GM23338 (cell line): Measurements from ENCODE around the gene PHACTR1. TPM values are rescaled to one million over a fixed set of nuclear protein-coding genes. Genes with fewer than 3 reads are reported as not detected.

Experiments
- ATAC-seq: fragments of 200-7000 bp; cut with Tn5 transposase; 3 replicates; pipeline ENCODE4 v1.9.1; 2020
- DNase-seq: peaks from one replicate; pipeline ENCODE4 v3.0.0-alpha.2; 2015; ENCODE audit warnings: low spot score
- H2AFZ ChIP-seq: fragments of 200-600 bp; sonication (generic); 2 replicates; pipeline ENCODE4 v1.8.0; 2016; ENCODE audit warnings: antibody characterized with exemption, mild to moderate bottlenecking, moderate library complexity
- H3F3A ChIP-seq: fragments of 200-600 bp; sonication (generic); replicated peaks from 2 replicates; pipeline ENCODE4 v1.8.0; 2017; ENCODE audit warnings: antibody characterized with exemption, mixed run types, low read depth
- H3K27ac ChIP-seq: fragments of 200-600 bp; sonication (generic); 2 replicates; pipeline ENCODE4 v1.6.1; 2016; ENCODE audit warnings: low read depth
- H3K27me3 ChIP-seq: fragments of 200-600 bp; sonication (generic); 2 replicates; pipeline ENCODE4 v1.8.0; 2016; ENCODE audit warnings: mild to moderate bottlenecking, mixed run types, moderate library complexity; ENCODE audit not compliant: insufficient read depth
- H3K36me3 ChIP-seq: fragments of 200-600 bp; sonication (generic); 2 replicates; pipeline ENCODE4 v1.8.0; 2016; ENCODE audit warnings: mild to moderate bottlenecking; ENCODE audit not compliant: insufficient read depth
- H3K4me1 ChIP-seq: fragments of 200-600 bp; sonication (generic); 2 replicates; pipeline ENCODE4 v1.8.0; 2016; ENCODE audit warnings: mild to moderate bottlenecking, moderate library complexity; ENCODE audit not compliant: insufficient read depth
- H3K4me2 ChIP-seq: fragments of 200-600 bp; sonication (generic); 2 replicates; pipeline ENCODE4 v1.7.1; 2017; ENCODE audit warnings: mixed run types
- H3K4me3 ChIP-seq: fragments of 200-600 bp; sonication (generic); 2 replicates; pipeline ENCODE4 v1.6.1; 2016; ENCODE audit warnings: mixed run types
- H3K79me2 ChIP-seq: fragments of 200-600 bp; sonication (generic); replicated peaks from 2 replicates; pipeline ENCODE4 v1.8.0; 2017; ENCODE audit warnings: mild to moderate bottlenecking; ENCODE audit not compliant: insufficient read depth
- H3K9me2 ChIP-seq: fragments of 200-600 bp; sonication (generic); 2 replicates; pipeline ENCODE4 v1.8.0; 2017; ENCODE audit not compliant: insufficient read depth
- H4K20me1 ChIP-seq: fragments of 200-600 bp; sonication (generic); replicated peaks from 2 replicates; pipeline ENCODE4 v1.8.0; 2017; ENCODE audit warnings: mild to moderate bottlenecking; ENCODE audit not compliant: insufficient read depth
- H3K27ac Mint-ChIP-seq: 2 replicates; pipeline ENCODE4 v1.8.0; 2020; ENCODE audit warnings: inconsistent platforms, mild to moderate bottlenecking, moderate library complexity, mixed read lengths
- H3K27me3 Mint-ChIP-seq: 3 replicates; pipeline ENCODE4 v1.8.0; 2022; ENCODE audit warnings: low read depth, mild to moderate bottlenecking, moderate library complexity, mixed read lengths, inconsistent platforms; ENCODE audit not compliant: insufficient read depth, poor library complexity
- H3K36me3 Mint-ChIP-seq: 3 replicates; pipeline ENCODE4 v1.8.0; 2021; ENCODE audit warnings: low read depth, mild to moderate bottlenecking, inconsistent platforms, moderate library complexity, mixed read lengths
- H3K4me1 Mint-ChIP-seq: 3 replicates; pipeline ENCODE4 v1.8.0; 2020; ENCODE audit warnings: mild to moderate bottlenecking, inconsistent platforms, mixed read lengths
- H3K4me3 Mint-ChIP-seq: 3 replicates; pipeline ENCODE4 v1.8.0; 2021; ENCODE audit warnings: moderate library complexity, mild to moderate bottlenecking, inconsistent platforms, mixed read lengths
- H3K9me3 Mint-ChIP-seq: 3 replicates; pipeline ENCODE4 v1.8.0; 2020; ENCODE audit warnings: moderate library complexity, mild to moderate bottlenecking, inconsistent platforms, mixed read lengths
- CREB1 ChIP-seq: fragments of 250-450 bp; sonication (Bioruptor Pico); IDR thresholded peaks from 2 replicates; pipeline ENCODE4 v1.5.0; 2020; ENCODE audit warnings: low read depth, mild to moderate bottlenecking, moderate library complexity
- CTCF ChIP-seq, 2 experiments: fragments of 200-600 bp in 1 of 2; sonication (generic) in 1 of 2; conservative IDR thresholded peaks; 2 replicates each; pipeline versions ENCODE4 v1.5.1 to v1.6.1; 2016 to 2017; ENCODE audit warnings: antibody characterized with exemption in 2 of 2, low read depth in 2 of 2, mild to moderate bottlenecking in 2 of 2, moderate library complexity in 1 of 2
- ETS1 ChIP-seq: IDR thresholded peaks from 2 replicates; pipeline ENCODE4 v1.6.1; 2016; ENCODE audit warnings: antibody characterized with exemption
- EZH2 ChIP-seq: fragments of 200-600 bp; sonication (generic); IDR thresholded peaks from one replicate; pipeline ENCODE4 v1.8.0; 2017; ENCODE audit warnings: antibody characterized with exemption, mild to moderate bottlenecking, low read depth; ENCODE audit not compliant: unreplicated experiment
- JUNB ChIP-seq: IDR thresholded peaks from one replicate; pipeline ENCODE4 v1.6.1; 2016; ENCODE audit warnings: antibody characterized with exemption; ENCODE audit not compliant: unreplicated experiment
- NANOG ChIP-seq: IDR thresholded peaks from 2 replicates; pipeline ENCODE4 v1.6.1; 2016; ENCODE audit warnings: antibody characterized with exemption, borderline replicate concordance
- POLR2AphosphoS5 ChIP-seq: IDR thresholded peaks from 2 replicates; pipeline ENCODE4 v1.6.1; 2016; ENCODE audit warnings: antibody characterized with exemption, low read depth
- STAT1 ChIP-seq: IDR thresholded peaks from one replicate; pipeline ENCODE4 v1.6.1; 2016; ENCODE audit warnings: antibody characterized with exemption; ENCODE audit not compliant: unreplicated experiment
- ZNF114 ChIP-seq: fragments of 250-450 bp; sonication (Bioruptor Pico); IDR thresholded peaks from 2 replicates; pipeline ENCODE4 v1.5.0; 2020; ENCODE audit warnings: mild to moderate bottlenecking, moderate library complexity
- ZNF331 ChIP-seq: fragments of 250-450 bp; sonication (Bioruptor Pico); IDR thresholded peaks from 2 replicates; pipeline ENCODE4 v1.5.0; 2020; ENCODE audit warnings: low read depth, mild to moderate bottlenecking, moderate library complexity
- polyA plus RNA-seq: library from polyadenylated mRNA; unstranded; fragments of >200 nt; fragmentation: Nextera tagmentation; extraction: Ambion mirVana; gene quantifications from 2 replicates; pipeline ENCODE4 v1.2.1, GENCODE V29; 2016
- total RNA-seq: library from RNA; depleted of rRNA; stranded (reverse); fragments of >200 nt; shearing (Covaris generic); gene quantifications from 2 replicates; pipeline ENCODE4 v1.2.3, GENCODE V29; 2014

The PHACTR1 gene
- total and polyA plus RNA-seq, 2 experiments from 2014 or later: 5.9 to 19.3 TPM

GRCh38 chr6:13191461-13191860 is 474.9 kb downstream of the PHACTR1 start:
- Histone ChIP-seq H3F3A (no peaks in the 10 kb centered on the region), H4K20me1 (0 out of 2 replicates have a peak, but pooled peaks cover 3% of the 10 kb centered on the region), H3K4me1 (peaks cover 18% of the 10 kb centered on the region; the same call in 1 of the 2 replicates), H3K36me3 (no peaks in the 10 kb centered on the region), H3K9me2 (no peaks in the 10 kb centered on the region), H3K4me3 (no peak overlapping the region), H3K27me3 (no peaks in the 10 kb centered on the region), H3K4me2 (no peak overlapping the region), H3K27ac (no peak overlapping the region), H2AFZ (no peak overlapping the region), H3K79me2 (no peaks in the 10 kb centered on the region)
- ATAC-seq (peak; percentile 39; the same call in 2 of the 3 replicates), DNase-seq (peak; percentile 8)
- H3K4me3 Mint-ChIP-seq: no peak overlapping the region
- H3K4me1 Mint-ChIP-seq: peaks cover 35% of the 10 kb centered on the region
- no peaks in the 10 kb centered on the region for H3K36me3 Mint-ChIP-seq
- TF ChIP-seq JUNB (no peak), ETS1 (no peak), POLR2AphosphoS5 (no peak), NANOG (no peak), CREB1 (CRISPR knock-in tag) (no peak), CTCF (conservative IDR thresholded peaks at IDR 0.05; ENCODE audit: low read depth in 2 of 2) (no peak), EZH2 (no peak), ZNF114 (CRISPR knock-in tag) (no peak)
- H3K27me3 Mint-ChIP-seq: peaks cover 6% of the 10 kb centered on the region
- H3K27ac Mint-ChIP-seq: no peak overlapping the region
- H3K9me3 Mint-ChIP-seq: no peaks in the 10 kb centered on the region

DNA sequence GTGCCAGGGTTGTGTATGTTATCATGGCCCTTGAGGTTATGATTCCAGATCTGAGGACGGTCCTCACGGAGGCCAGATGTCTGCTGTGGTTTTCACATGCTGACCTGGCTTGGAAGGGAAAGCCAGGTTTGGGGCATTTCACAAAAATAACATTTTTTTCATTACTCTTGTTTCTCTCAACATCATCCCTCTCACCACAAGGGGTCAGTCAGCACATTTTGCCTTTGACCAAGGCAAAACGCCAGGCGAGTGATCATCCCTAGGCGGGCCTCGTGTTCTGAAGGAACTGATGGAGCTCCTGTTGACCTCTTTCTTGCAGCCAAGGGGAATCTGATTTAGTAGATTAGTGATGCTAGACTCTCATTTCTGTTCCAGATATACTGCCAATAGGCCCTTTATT is 478.3 kb downstream of the PHACTR1 start:
- H3K27ac Mint-ChIP-seq: no peak overlapping the region

More for the DNA sequence above, 478.3 kb downstream of the PHACTR1 start:
- H3K4me3 Mint-ChIP-seq: no peak overlapping the region
- Histone ChIP-seq H3K27ac (no peak overlapping the region), H3K36me3 (no peaks in the 10 kb centered on the region), H3K4me3 (no peak overlapping the region), H3K4me2 (no peak overlapping the region), H3F3A (no peaks in the 10 kb centered on the region), H3K9me2 (no peaks in the 10 kb centered on the region), H3K79me2 (no peaks in the 10 kb centered on the region), H3K4me1 (peaks cover 18% of the 10 kb centered on the region; the same call in 1 of the 2 replicates), H3K27me3 (no peaks in the 10 kb centered on the region), H2AFZ (no peak overlapping the region), H4K20me1 (no peaks in the 10 kb centered on the region)
- peak; percentile 80 for DNase-seq
- peaks cover 31% of the 10 kb centered on the region for H3K4me1 Mint-ChIP-seq
- no peaks in the 10 kb centered on the region for H3K36me3 Mint-ChIP-seq
- H3K27me3 Mint-ChIP-seq: peaks cover 6% of the 10 kb centered on the region
- peak; percentile 81 for ATAC-seq
- no peaks in the 10 kb centered on the region for H3K9me3 Mint-ChIP-seq
- TF ChIP-seq ZNF331 (CRISPR knock-in tag) (no peak), JUNB (no peak), STAT1 (no peak), CTCF (conservative IDR thresholded peaks at IDR 0.05; ENCODE audit: low read depth in 2 of 2) (peak; percentile 67 to 80)
